Endothelial cell of umbilical vein (primary cell): ENCODE measurements around the gene AHSP.

Experiments used
- CTCF ChIP-seq, 2 donors: IDR thresholded peaks; 1 replicate in 1 of 2; 2 replicates in 1 of 2; pipeline ENCODE4 v1.5.1; 2011; ENCODE audit warnings: low read length in 2 of 2, mild to moderate bottlenecking in 2 of 2, moderate library complexity in 2 of 2, control low read depth in 1 of 2, inconsistent platforms in 1 of 2, low read depth in 1 of 2; ENCODE audit not compliant: insufficient read depth in 1 of 2; ENCODE audit errors: extremely low read depth in 1 of 2
- EZH2 ChIP-seq: IDR thresholded peaks from 2 replicates; pipeline ENCODE4 v1.6.1; 2012; ENCODE audit warnings: borderline replicate concordance, low read depth, mild to moderate bottlenecking, moderate library complexity, low read length, inconsistent platforms; ENCODE audit not compliant: severe bottlenecking
- JUN ChIP-seq: IDR thresholded peaks from 2 replicates; pipeline ENCODE4 v1.6.1; 2011; ENCODE audit warnings: borderline replicate concordance, low read depth; ENCODE audit not compliant: insufficient read length, insufficient read depth
- MAX ChIP-seq: IDR thresholded peaks from 2 replicates; pipeline ENCODE4 v1.6.1; 2011; ENCODE audit not compliant: insufficient read depth, insufficient read length
- MYC ChIP-seq: IDR thresholded peaks from one replicate; pipeline ENCODE4 v1.6.1; 2011; ENCODE audit warnings: mild to moderate bottlenecking, low read depth, low read length
- POLR2A ChIP-seq: IDR thresholded peaks from 2 replicates; pipeline ENCODE4 v1.6.1; 2012; ENCODE audit warnings: low read depth, mild to moderate bottlenecking, control low read depth, low read length
- POLR2AphosphoS5 ChIP-seq: IDR thresholded peaks from 2 replicates; pipeline ENCODE4 v1.6.1; 2012; ENCODE audit warnings: low read depth, mild to moderate bottlenecking, control low read depth, low read length, moderate library complexity; ENCODE audit not compliant: insufficient read depth

GRCh38 chr16:31499928-31500327, 27.8 kb upstream of the AHSP start:
- TF ChIP-seq CTCF (IDR thresholded peaks at IDR 0.05; ENCODE audit: extremely low read depth in 1 of 2, insufficient read depth in 1 of 2, low read depth in 1 of 2, low read length in 2 of 2) (no peak), POLR2A (no peak), JUN (no peak), POLR2AphosphoS5 (no peak), MAX (no peak), EZH2 (no peak), MYC (no peak)
